WTC11 (cell line): ENCODE measurements around the gene CEP104. TPM values are rescaled to one million over a fixed set of nuclear protein-coding genes. Genes with fewer than 3 reads are reported as not detected.

Source experiments
- ATAC-seq: fragments of 200-7000 bp; cut with Tn5 transposase; 2 replicates; pipeline ENCODE4 v1.10.0; 2021; ENCODE audit warnings: mild to moderate bottlenecking, moderate library complexity
- CTCF ChIA-PET: fragments of 300-600 bp; sonication (Branson Sonifier 250); formaldehyde crosslinking; loops from one replicate; lab custom pipeline; 2021; ENCODE audit warnings: antibody characterized with exemption; lab: Charles Lee
- POLR2A ChIA-PET: fragments of 350-600 bp; sonication (Branson Sonifier 250); formaldehyde crosslinking; loops from one replicate; lab custom pipeline; 2021; ENCODE audit warnings: antibody characterized with exemption; lab: Charles Lee
- DNase-seq: peaks from one replicate; pipeline ENCODE4 v3.0.0; 2021; ENCODE audit warnings: low spot score
- H3K27ac Mint-ChIP-seq: 2 replicates; pipeline ENCODE4 v1.8.0; 2021; ENCODE audit warnings: mixed read lengths
- H3K27me3 Mint-ChIP-seq: 2 replicates; pipeline ENCODE4 v1.8.0; 2021; ENCODE audit warnings: low read depth, mild to moderate bottlenecking, moderate library complexity, mixed read lengths
- H3K36me3 Mint-ChIP-seq: 2 replicates; pipeline ENCODE4 v1.8.0; 2021; ENCODE audit warnings: mixed read lengths
- H3K4me1 Mint-ChIP-seq: 2 replicates; pipeline ENCODE4 v1.8.0; 2022; ENCODE audit warnings: mixed read lengths
- H3K4me3 Mint-ChIP-seq: 2 replicates; pipeline ENCODE4 v1.8.0; 2021; ENCODE audit warnings: mild to moderate bottlenecking, moderate library complexity, mixed read lengths
- H3K9me3 Mint-ChIP-seq: 2 replicates; pipeline ENCODE4 v1.8.0; 2021; ENCODE audit warnings: mixed read lengths
- AR ChIP-seq: fragments of 250-450 bp; sonication (Bioruptor Pico); IDR thresholded peaks from 2 replicates; pipeline ENCODE4 v1.9.0; 2021; ENCODE audit warnings: mild to moderate bottlenecking
- ELF4 ChIP-seq: sonication (generic); formaldehyde crosslinking; IDR thresholded peaks from 2 replicates; pipeline ENCODE4 v1.8.1; 2022; ENCODE audit warnings: low read depth, mild to moderate bottlenecking, moderate library complexity, missing genetic modification reagents
- EMX1 ChIP-seq: fragments of 250-450 bp; sonication (Bioruptor Pico); IDR thresholded peaks from 2 replicates; pipeline ENCODE4 v1.8.0; 2021; ENCODE audit warnings: mild to moderate bottlenecking
- ETV6 ChIP-seq: sonication (generic); formaldehyde crosslinking; IDR thresholded peaks from 2 replicates; pipeline ENCODE4 v1.8.1; 2022; ENCODE audit warnings: mild to moderate bottlenecking, missing genetic modification reagents
- IRF2 ChIP-seq: sonication (generic); formaldehyde crosslinking; IDR thresholded peaks from 2 replicates; pipeline ENCODE4 v1.8.0; 2022; ENCODE audit warnings: low read depth, missing genetic modification reagents, borderline replicate concordance
- MXD4 ChIP-seq: fragments of 250-450 bp; sonication (Bioruptor Pico); IDR thresholded peaks from 2 replicates; pipeline ENCODE4 v1.8.0; 2021; ENCODE audit warnings: mild to moderate bottlenecking, moderate library complexity, borderline replicate concordance
- NR1H2 ChIP-seq: sonication (generic); formaldehyde crosslinking; IDR thresholded peaks from 2 replicates; pipeline ENCODE4 v1.9.0; 2021; ENCODE audit warnings: mild to moderate bottlenecking, moderate library complexity, missing genetic modification reagents
- STAT6 ChIP-seq: sonication (generic); formaldehyde crosslinking; conservative IDR thresholded peaks from 2 replicates; pipeline ENCODE4 v1.8.1; 2023; ENCODE audit warnings: mild to moderate bottlenecking, low read depth, missing genetic modification reagents, moderate library complexity
- TEAD1 ChIP-seq: sonication (generic); formaldehyde crosslinking; IDR thresholded peaks from 2 replicates; pipeline ENCODE4 v1.8.0; 2022; ENCODE audit warnings: mild to moderate bottlenecking, missing genetic modification reagents
- USF1 ChIP-seq: sonication (generic); formaldehyde crosslinking; IDR thresholded peaks from 2 replicates; pipeline ENCODE4 v1.8.0; 2022; ENCODE audit warnings: mild to moderate bottlenecking, missing genetic modification reagents
- USF2 ChIP-seq: sonication (generic); formaldehyde crosslinking; IDR thresholded peaks from 2 replicates; pipeline ENCODE4 v1.8.1; 2023; ENCODE audit warnings: mild to moderate bottlenecking, missing genetic modification reagents, moderate library complexity
- ZNF121 ChIP-seq: sonication (generic); formaldehyde crosslinking; IDR thresholded peaks from 2 replicates; pipeline ENCODE4 v1.8.0; 2023; ENCODE audit warnings: missing genetic modification reagents
- ZNF219 ChIP-seq: sonication (generic); formaldehyde crosslinking; IDR thresholded peaks from 2 replicates; pipeline ENCODE4 v1.8.0; 2023; ENCODE audit warnings: missing genetic modification reagents, mild to moderate bottlenecking, borderline replicate concordance
- ZNF281 ChIP-seq: sonication (generic); formaldehyde crosslinking; IDR thresholded peaks from 2 replicates; pipeline ENCODE4 v1.8.0; 2023; ENCODE audit warnings: mild to moderate bottlenecking, missing genetic modification reagents
- ZNF416 ChIP-seq: fragments of 250-450 bp; sonication (Bioruptor Pico); IDR thresholded peaks from 2 replicates; pipeline ENCODE4 v1.9.0; 2021; ENCODE audit warnings: mild to moderate bottlenecking, inconsistent platforms
- ZNF423 ChIP-seq: fragments of 250-450 bp; sonication (Bioruptor Pico); IDR thresholded peaks from 2 replicates; pipeline ENCODE4 v2.1.2; 2022; ENCODE audit warnings: mild to moderate bottlenecking, moderate library complexity
- total RNA-seq: library from RNA; stranded (reverse); gene quantifications from 3 replicates; pipeline ENCODE4 v1.2.3, GENCODE V29; 2021

The CEP104 gene
- total RNA-seq, 1 experiment from 2014 or later = 38.0 TPM

- CTCF ChIA-PET = interaction anchor here (2.0 to 6.9 kb wide), 2 partner anchors 13 kb away, joined by 6 to 39 read pairs; no protein-coding TSS in a partner anchor
- Mint-ChIP-seq H3K9me3 (no peaks in the 10 kb centered on the region), H3K4me3 (no peak overlapping the region), H3K27me3 (no peaks in the 10 kb centered on the region), H3K36me3 (peaks cover 44% of the 10 kb centered on the region), H3K27ac (peak overlapping the region; percentile 79; the same call in 1 of the 2 replicates), H3K4me1 (peaks cover 40% of the 10 kb centered on the region)
- TF ChIP-seq ZNF281 (CRISPR knock-in tag) = no peak
- ATAC-seq = no peak
- POLR2A ChIA-PET = no interaction called here
- DNase-seq = no peak
These were observed 68.1 kb downstream of the CEP104 start for GRCh38 chr1:3788756-3789420.

GRCh38 chr1:3787745-3788605 is 69.0 kb downstream of the CEP104 start:
- ATAC-seq = no peak
- Mint-ChIP-seq H3K27me3 (no peaks in the 10 kb centered on the region), H3K36me3 (peaks cover 50% of the 10 kb centered on the region), H3K9me3 (no peaks in the 10 kb centered on the region), H3K4me1 (peaks cover 34% of the 10 kb centered on the region), H3K4me3 (no peak overlapping the region), H3K27ac (peak overlapping the region; percentile 79)
- CTCF ChIA-PET = interaction anchor here (1.0 to 6.9 kb wide), 3 partner anchors 8 to 169 kb away, joined by 4 to 39 read pairs (median 4); partner anchors contain the start of gene LRRC47
- TF ChIP-seq NR1H2 (CRISPR knock-in tag) (no peak), MXD4 (CRISPR knock-in tag) (no peak), ZNF416 (CRISPR knock-in tag) (no peak), AR (CRISPR knock-in tag) (no peak), ELF4 (CRISPR knock-in tag) (no peak), ZNF219 (CRISPR knock-in tag) (no peak), IRF2 (CRISPR knock-in tag) (no peak), EMX1 (no peak), ZNF121 (CRISPR knock-in tag) (no peak), STAT6 (no peak), USF1 (CRISPR knock-in tag) (no peak), TEAD1 (CRISPR knock-in tag) (no peak), ETV6 (CRISPR knock-in tag) (no peak), ZNF423 (no peak), USF2 (CRISPR knock-in tag) (no peak)
- no peak for DNase-seq
- POLR2A ChIA-PET = no interaction called here
